Epithelial cell of prostate (primary cell): ENCODE data around the gene LYSET.
"Not testable (repeated sequence)": the region's sequence is repeated elsewhere in the genome, so short reads cannot be mapped to it uniquely, and the experiment has no call there.

Experiments
- DNase-seq: peaks from one replicate; pipeline ENCODE4 v3.0.0-alpha.2; 2011; ENCODE audit warnings: low read depth, low spot score
- H3K27ac ChIP-seq: fragments of 450-650 bp; 2 replicates; pipeline ENCODE4 v1.5.1; 2017; ENCODE audit warnings: mild to moderate bottlenecking

The LYSET gene

DNA sequence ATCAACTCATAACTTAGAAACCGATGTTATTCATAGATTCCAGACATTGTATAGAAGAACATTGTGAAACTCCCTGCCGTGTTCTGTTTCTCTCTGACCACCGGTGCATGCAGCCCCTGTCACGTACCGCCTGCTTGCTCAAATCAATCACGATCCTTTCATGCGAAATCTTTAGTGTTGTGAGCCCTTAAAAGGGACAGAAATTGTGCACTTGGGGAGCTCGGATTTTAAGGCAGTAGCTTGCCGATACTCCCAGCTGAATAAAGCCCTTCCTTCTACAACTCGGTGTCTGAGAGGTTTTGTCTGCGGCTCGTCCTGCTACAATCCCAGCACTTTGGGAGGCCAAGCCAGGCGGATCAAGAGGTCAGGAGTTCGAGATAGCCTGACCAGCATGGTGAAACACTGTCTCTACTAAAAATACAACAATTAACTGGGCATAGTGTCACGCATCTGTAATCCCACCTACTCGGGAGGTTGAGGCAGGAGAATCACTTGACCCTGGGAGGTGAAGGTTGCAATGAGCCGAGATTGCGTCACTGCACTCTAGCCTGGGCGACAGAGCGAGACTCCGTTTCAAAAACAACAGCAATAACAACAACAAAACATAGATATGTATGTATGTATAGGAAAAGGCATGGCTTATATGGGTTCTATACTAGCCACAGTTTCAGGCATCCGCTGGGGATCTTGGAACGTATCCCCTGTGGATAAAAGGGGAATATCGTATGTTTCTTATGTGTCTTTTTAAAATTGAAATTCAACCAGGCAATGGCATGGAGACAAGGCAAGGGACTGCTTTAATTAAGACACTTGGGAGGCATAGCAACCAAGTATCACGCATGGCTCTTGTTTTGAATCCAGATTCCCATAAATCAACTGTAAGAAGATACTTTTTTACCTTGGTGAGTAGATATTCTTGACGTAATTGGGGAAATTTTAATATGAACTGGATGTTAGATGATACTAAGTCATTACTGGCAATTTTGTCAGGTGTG is 19.5 kb upstream of the LYSET start:
- not testable (repeated sequence) for DNase-seq, H3K27ac ChIP-seq

DNA sequence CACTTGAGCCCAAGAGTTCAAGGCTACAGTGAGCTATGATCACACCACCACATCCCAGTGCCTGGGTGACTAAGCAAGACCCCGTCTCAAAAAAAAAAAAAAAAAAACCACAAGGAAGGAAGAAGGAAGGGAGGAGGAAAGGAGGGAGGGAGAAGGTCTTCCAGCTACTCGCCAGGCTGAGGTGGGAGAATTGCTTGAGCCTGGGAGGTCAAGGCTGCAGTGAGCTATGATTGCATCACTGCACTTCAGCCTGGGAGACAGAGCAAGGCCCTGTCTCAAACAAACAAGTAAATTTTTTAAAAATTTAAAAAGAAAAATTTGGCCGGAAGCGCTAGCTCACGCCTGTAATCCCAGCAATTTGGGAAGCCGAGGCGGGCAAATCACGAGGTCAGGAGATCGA is 16.5 kb upstream of the LYSET start:
- not testable (repeated sequence) for H3K27ac ChIP-seq, DNase-seq

DNA sequence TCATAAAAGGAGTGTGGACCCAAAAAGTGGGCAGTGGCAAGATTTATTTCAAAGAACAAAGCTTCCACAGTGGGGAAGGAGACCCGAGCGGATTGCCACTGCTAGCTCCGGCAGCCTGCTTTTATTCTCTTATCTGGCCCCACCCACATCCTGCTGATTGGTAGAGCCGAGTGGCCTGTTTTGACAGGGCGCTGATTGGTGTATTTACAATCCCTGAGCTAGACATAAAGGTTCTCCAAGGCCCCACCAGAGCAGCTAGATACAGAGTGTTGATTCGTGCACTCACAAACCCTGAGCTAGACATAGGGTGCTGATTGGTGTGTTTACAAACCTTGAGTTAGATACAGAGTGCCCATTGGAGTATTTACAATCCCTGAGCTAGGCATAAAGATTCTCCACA is 15.5 kb upstream of the LYSET start:
- not testable (repeated sequence) for DNase-seq, H3K27ac ChIP-seq

DNA sequence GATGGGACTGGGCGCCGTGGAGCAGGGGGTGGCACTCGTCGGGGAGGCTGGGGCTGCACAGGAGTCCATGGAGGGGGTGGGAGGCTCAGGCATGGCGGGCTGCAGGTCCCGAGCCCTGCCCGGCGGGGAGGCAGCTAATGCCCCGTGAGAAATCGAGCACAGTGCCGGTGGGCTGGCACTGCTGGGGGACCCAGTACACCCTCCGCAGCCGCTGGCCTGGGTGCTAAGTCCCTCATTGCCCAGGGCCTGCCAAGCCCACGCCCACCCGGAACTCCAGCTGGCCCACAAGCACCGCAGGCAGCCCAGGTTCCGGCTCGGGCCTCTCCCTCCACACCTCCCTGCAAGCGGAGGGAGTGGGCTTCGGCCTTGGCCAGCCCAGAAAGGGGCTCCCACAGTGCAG is 15.0 kb upstream of the LYSET start:
- not testable (repeated sequence) for DNase-seq, H3K27ac ChIP-seq

DNA sequence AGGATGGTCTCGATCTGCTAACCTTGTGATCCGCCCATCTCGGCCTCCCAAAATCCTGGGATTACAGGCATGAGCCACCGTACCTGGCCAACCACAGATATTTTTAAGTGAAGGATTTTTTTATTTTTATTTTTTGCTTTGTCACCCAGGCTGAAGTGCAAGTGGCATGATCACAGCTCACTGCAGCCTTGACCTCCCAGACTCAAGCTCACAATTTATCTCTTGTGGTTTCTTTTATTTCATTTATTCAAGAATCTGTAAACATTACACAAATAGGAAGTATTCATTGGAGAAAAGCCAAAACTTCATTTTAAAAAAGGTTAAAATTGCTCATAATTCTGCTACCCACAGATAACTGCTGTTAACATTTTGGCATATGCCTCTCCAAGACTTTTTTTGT is 13.7 kb upstream of the LYSET start:
- H3K27ac ChIP-seq: no peak overlapping the region
- no peak for DNase-seq

DNA sequence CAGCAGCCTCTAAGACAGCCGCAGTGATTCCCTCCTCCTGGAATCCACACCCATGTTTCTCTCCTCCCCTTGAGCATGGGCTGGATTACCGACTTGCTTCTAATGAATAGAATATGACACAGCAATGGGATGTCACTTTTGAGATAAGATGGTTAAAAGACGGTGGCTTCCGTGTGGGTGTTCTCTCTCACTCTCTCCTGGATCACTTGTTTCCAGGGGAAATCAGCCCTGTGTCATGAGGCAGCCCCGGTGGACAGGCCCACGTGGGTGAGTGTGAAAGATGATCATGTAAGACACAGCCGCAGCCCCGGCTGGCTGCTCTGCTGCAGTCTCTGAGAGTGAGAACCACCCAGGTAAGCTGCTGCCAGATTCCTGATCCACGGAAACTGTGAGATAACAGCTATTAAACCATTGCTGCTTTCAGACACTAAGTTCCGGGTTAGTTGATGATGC is 11.1 kb upstream of the LYSET start:
- DNase-seq: no peak
- H3K27ac ChIP-seq: peak overlapping the region; percentile 24

DNA sequence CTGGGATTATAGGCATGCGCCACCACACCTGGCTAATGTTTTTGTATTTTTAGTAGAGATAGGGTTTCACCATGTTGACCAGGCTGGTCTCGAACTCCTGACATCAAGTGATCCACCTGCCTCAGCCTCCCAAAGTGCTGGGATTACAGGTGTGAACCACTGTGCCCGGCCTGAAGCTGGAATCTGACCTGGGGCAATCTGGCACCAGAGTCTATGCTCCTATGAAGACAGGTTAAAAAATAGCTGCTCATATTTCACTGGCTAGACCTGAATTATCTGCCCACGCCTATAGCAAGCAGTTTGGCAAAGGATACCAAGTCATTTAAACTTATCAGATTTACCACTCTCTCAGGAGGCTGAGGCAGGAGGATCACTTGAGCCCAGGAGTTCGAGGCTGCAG is 10.4 kb upstream of the LYSET start:
- DNase-seq, H3K27ac ChIP-seq: not testable (repeated sequence)

DNA sequence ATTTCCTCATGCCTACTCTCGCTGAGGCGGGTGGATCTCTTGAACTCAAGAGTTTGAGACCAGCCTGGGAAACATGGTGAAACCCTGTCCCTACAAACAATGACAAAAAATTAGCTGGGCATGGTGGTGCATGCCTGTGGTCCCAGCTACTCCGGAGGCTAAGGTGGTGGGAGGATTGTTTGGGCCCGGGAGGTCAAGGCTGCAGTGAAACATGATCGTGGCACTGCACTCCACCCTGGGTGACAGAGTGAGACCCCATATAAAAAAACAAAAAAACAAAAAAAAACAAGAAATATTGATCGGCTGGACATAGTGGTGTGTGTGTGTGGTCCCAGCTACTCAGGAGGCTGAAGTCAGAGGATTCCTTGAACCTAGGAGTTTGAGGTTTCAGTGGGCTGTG is 9.6 kb upstream of the LYSET start:
- no peak for DNase-seq
- H3K27ac ChIP-seq: no peak overlapping the region

DNA sequence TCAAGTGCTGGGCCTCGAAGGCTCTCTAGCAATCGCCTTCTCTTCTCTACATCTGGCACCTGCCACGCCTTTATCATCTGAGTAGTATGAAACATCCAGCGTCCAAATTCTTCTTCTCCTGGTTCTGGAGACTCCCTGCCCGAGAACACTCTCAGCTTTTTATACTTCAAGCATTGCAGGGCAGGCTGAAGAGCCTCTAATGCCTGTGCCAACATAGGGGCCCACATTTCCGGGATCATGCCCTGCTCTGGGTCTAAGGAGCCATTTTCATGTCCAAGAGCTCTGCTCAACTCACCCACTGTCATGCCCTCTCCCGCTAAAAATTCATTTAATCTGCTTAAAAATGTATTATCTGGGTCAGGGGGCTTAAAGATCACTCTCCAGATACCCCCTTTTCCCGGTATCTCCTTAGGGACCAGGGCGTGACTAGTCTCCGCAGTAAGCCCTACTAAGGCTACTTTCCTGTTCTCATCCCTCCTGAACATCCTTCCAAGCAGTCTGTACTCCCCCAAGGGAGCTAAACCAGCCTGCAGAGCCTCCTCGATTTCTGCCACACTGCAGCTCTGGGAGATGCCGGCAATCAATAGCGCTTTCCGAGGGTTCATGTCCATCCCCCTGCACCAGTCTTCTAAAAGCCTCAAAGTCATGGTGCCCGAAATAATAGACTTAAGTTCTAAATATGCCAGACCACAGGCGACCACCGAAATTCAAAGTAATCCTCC is 1.4 kb upstream of the LYSET start:
- DNase-seq: no peak
- H3K27ac ChIP-seq: peak overlapping the region; percentile 95

DNA sequence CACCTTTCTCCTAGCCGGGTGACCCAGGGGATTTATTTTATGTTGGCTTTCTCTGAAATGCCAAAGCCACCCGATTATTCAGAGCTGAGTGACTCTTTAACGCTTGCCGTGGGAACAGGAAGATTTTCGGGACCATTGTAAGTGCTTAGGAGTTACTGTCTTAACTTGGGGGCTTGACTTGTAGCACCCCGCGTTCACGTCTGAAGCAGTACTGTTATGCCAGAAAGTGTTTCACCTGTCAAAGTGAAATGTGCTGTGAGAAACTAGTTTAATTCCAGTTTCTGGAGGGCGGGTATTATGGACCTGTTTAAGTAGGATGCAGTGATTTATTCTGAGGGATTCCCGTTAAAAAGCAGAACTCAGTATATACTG is 218 bp downstream of the LYSET start:
- H3K27ac ChIP-seq: peak overlapping the region; percentile 95
- DNase-seq: no peak

DNA sequence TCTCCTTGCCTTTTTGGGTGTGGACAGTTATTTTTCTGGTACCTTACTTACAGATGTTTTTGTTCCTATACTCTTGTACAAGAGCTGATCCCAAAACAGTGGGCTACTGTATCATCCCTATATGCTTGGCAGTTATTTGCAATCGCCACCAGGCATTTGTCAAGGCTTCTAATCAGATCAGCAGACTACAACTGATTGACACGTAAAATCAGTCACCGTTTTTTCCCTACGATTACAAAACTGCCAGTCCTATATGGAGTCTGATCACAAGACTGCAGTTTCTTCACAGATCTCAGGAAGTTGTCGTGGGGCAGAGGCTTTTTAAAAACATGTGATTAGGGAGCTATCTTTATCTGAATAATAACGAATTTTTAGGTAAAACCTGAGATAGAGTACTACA is 1.3 kb downstream of the LYSET start:
- H3K27ac ChIP-seq: peak overlapping the region; percentile 95
- no peak for DNase-seq

DNA sequence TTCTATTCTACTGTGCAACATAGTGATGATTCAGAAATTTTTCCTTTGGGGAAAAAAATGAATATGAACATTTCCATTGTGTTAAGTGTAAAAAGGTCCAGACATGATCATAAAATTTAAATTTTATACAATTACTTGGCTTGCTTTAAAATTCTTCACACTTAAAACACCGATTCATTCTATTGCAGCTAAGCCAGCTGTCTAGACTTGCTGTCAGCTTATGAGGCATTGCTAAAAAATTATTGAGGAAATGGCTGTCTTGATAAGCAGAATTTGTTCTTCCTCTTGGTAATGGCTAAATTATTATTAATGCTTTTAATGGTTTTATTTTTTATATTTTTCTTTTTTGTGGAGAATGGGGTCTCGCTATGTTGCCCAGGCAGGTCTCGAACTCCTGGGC is 1.8 kb downstream of the LYSET start:
- peak overlapping the region; percentile 95 for H3K27ac ChIP-seq
- no peak for DNase-seq

DNA sequence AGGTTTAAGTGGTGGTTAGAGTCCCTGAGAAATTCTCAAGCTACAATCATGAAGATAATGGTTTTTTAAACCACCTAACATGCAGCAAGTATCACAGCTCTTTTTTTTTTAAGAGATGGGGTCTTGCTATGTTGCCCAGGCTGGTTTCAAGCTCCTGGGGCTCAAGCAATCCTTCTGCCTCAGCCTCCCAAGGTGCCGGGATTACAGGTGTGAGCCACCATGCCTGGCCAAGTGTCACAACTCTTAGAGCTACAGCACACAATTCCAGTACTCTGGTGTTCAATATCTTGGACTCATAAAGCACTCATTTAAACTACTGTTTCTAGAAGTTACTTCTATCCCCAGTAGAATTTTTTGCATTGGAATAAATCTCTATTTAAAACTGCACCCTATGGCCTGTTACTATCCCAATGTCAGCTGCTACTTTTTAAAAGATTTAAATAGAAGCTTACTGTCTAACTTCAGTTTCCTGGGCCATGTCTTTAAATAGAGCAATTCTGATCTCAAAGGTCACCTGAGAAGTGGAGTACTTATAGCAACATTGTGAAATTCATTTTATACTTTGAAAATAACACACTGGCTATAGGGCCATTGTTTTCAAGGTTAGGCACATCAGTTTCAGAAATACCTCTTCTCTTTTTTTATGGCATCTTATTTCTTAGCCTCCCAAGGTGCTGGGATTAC is 10.3 kb downstream of the LYSET start:
- H3K27ac ChIP-seq: no peak overlapping the region
- DNase-seq: no peak

DNA sequence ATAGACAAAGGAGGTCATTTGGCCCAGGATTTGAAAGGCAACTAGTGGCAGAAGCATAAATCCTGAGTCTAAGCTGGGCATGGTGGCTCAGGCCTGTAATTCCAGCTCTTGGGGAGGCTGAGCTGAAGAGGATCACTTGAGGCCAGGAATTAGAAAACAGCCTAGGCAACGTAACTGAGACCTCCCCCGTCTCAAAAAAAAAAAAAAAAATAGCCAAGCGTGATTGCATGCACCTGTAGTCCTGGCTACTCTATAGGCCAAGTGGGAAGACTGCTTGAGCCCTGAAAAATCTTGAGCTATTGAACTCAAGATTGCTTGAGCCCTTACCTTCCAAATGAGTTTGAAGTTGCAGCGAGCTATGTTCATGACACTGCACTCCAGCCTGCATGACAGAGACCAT is 13.9 kb downstream of the LYSET start:
- no peak overlapping the region for H3K27ac ChIP-seq

DNA sequence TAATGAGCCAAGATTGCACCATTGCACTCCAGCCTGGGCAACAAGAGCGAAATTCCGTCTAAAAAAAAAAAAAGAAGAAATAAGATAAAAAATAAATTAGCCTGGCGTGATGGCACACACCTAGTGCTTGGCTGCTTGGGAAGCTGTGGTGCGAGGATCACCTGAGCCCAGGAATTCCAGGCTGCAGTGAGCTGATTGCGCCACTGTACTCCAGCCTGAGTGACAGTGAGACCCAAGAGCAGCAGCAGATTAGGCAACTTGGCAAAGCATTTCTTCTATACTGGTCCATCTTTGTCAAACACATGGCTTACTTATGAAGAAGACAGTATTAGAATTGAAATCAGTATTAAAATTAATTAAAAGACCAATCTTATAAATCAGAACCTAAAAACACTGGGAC is 15.4 kb downstream of the LYSET start:
- no peak overlapping the region for H3K27ac ChIP-seq

More for the DNA sequence above, 13.9 kb downstream of the LYSET start:
- no peak for DNase-seq

DNA sequence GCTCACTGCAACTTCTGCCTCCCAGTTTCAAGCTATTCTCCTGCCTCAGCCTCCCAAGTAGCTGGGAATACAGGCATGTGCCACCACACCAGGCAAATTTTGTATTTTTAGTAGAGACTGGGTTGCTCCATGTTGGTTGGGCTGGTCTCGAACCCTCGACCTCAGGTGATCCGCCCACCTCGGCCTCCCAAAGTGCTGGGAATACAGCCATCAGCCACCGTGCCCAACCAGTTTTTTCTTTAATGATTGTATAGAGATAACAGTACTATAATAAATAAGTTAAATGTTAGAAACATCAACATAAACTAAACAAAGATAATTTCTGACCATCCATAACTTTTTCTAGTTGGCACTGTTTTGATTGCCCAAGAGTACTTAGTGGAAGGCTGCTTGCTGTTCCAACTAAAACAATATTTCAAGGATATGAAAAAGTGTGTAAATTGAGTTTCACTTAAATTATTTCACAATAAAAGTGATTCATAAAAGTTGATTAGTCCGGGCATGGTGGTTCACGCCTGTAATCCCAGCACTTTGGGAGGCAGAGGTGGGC is 16.1 kb downstream of the LYSET start:
- H3K27ac ChIP-seq: no peak overlapping the region
- DNase-seq: no peak

More for the DNA sequence above, 15.4 kb downstream of the LYSET start:
- no peak for DNase-seq

DNA sequence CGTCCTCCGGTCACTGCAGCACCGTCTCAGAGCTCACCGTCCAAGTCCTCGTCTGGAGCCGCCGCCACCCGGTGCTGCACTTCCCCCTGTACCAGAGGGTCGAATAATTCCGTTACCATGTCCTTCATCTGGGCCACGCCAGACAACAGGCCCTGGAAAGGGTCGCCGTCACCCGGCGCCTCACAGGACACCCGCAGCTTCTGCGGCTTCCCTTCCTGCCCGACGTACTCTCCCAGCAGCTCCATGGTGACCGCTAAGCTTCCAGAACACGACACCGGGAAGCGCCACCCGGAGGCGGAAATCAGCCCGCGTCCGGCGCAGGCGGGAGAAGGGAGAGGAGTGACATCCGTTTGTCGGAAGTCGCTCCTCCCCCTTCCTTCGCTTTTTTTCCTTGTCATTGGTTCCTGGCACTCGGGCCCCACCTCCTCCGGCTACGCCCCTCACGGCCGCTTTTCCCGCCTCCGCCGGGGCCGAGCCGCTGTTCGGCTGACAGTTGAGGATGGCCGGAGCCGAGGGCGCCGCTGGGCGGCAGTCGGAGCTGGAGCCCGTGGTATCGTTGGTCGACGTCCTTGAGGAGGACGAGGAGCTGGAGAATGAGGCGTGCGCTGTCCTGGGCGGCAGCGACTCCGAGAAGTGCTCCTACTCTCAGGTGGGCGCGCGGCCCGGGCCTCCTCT is 21.8 kb downstream of the LYSET start, which contains the start of the genes GON7 and UBR7:
TSS of gene GON7 (minus strand) at position 273 of the 675 bp plus-strand sequence. CDS start at position 245, 28 bp downstream.
TSS of gene UBR7 (plus strand) at position 464 of the 675 bp plus-strand sequence. CDS start at position 500, 36 bp downstream.
- peak within 1 kb of the TSS; percentile 66 for H3K27ac ChIP-seq
- peak; percentile 90 for DNase-seq

DNA sequence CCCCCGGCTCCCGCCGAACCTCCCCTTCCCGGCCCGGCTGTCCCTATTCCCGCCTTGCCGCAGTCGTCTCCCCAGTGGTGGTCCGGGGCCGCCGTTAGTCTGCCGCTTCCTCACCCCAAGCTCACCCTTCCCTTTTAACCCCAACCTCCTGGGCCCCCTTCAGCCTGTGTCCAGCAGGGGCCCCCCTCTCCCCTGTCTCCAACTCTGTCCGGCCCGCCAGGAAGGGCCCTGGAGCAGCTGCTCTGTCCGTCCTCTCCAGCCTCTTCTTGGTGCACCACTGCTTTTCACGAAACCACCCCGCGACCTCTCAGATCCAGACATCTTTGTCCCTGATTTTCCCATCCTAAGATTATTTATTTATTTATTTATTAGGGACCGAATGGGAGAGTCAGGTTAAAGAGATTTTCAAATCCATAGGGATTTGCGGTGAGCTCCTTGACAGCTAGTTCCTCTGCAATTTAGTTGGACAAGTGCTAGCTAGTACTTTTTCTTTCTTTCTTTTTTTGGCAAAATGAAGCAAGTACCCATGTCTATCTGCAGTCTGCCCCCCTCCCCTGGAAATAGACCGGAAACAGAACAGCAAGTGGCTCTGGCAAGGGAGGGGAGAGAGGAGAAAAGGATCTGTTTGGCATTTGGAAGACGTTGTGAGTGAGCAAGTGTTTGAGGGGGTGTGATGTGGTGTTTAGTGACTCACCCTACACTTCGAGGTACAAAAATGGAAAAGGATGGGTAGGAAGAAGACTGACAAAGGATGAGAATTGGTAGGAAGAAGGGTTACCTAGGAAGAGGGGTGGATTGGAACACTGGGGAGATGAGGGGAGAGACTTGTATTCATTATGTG is 22.6 kb downstream of the LYSET start:
- no peak for DNase-seq

DNA sequence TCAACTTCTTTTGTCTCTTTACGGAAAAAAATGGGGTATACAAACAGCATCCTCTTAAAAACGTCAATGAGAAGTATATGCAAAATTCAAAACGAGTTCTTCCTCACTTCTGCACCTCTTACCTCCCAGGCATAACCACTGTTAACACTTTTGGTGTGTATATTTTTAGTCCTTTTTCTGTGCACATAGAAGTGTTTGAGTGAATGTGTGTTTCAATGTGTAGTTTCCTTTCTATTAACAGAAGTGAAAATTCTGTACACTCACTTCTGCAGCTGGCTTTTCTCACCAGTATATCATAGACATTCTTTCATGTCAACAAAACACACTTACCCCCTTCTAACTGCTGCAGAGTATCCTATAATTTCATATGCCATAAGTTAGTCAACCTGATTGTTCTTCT is 27.3 kb downstream of the LYSET start:
- H3K27ac ChIP-seq: no peak overlapping the region
- no peak for DNase-seq

More for the DNA sequence above, 22.6 kb downstream of the LYSET start:
- peak overlapping the region; percentile 66 for H3K27ac ChIP-seq
